HG03175 (cell line): ENCODE measurements around the gene FAM3C.

Experiments
- ATAC-seq: cut with Tn5 transposase; IDR thresholded peaks from one replicate; pipeline ENCODE4 v1.9.1; 2021; ENCODE audit warnings: mild to moderate bottlenecking, moderate library complexity; ENCODE audit not compliant: unreplicated experiment

Gene FAM3C

GRCh38 chr7:121383235-121383910 is 12.7 kb downstream of the FAM3C start:
- no peak for ATAC-seq

GRCh38 chr7:121382473-121382872 is 13.6 kb downstream of the FAM3C start:
- no peak for ATAC-seq

GRCh38 chr7:121379930-121380329 is 16.2 kb downstream of the FAM3C start:
- ATAC-seq, result no peak

GRCh38 chr7:121376979-121377378 is 19.1 kb downstream of the FAM3C start:
- ATAC-seq, result no peak

GRCh38 chr7:121373177-121373576 is 22.9 kb downstream of the FAM3C start:
- no peak for ATAC-seq

GRCh38 chr7:121372376-121373010 is 23.6 kb downstream of the FAM3C start:
- peak; percentile 90 for ATAC-seq

- ATAC-seq, result no peak
Measured at GRCh38 chr7:121371883-121372282, 24.2 kb downstream of the FAM3C start.

- ATAC-seq, result no peak
Measured at GRCh38 chr7:121371367-121371766, 24.7 kb downstream of the FAM3C start.

GRCh38 chr7:121369462-121369861 is 26.6 kb downstream of the FAM3C start:
- peak; percentile 66 for ATAC-seq

- ATAC-seq, result no peak
Measured at GRCh38 chr7:121366852-121367431, 29.2 kb downstream of the FAM3C start.

GRCh38 chr7:121360564-121360963 is 35.5 kb downstream of the FAM3C start:
- no peak for ATAC-seq

- ATAC-seq, result no peak
Measured at GRCh38 chr7:121355574-121355973, 40.5 kb downstream of the FAM3C start.

GRCh38 chr7:121352323-121352722 is 43.8 kb downstream of the FAM3C start:
- ATAC-seq, result peak; percentile 57

GRCh38 chr7:121351682-121352081 is 44.4 kb downstream of the FAM3C start:
- peak; percentile 49 for ATAC-seq

- ATAC-seq, result no peak
Measured at GRCh38 chr7:121344497-121344896, 51.6 kb downstream of the FAM3C start.

GRCh38 chr7:121344093-121344492 is 52.0 kb downstream of the FAM3C start:
- no peak for ATAC-seq

- no peak for ATAC-seq
Measured at GRCh38 chr7:121343302-121343701, 52.8 kb downstream of the FAM3C start.

- no peak for ATAC-seq
Measured at GRCh38 chr7:121342631-121343030, 53.5 kb downstream of the FAM3C start.

GRCh38 chr7:121341933-121342332 is 54.2 kb downstream of the FAM3C start:
- no peak for ATAC-seq

GRCh38 chr7:121339082-121339481 is 57.0 kb downstream of the FAM3C start:
- peak; percentile 79 for ATAC-seq

GRCh38 chr7:121337398-121337797 is 58.7 kb downstream of the FAM3C start:
- no peak for ATAC-seq

- ATAC-seq, result no peak
Measured at GRCh38 chr7:121336579-121336978, 59.5 kb downstream of the FAM3C start.
